GM19463 (cell line): ENCODE results near the gene AMER3.

Experiments used
- ATAC-seq: cut with Tn5 transposase; IDR thresholded peaks from one replicate; pipeline ENCODE4 v1.9.1; 2021; ENCODE audit warnings: mild to moderate bottlenecking, moderate library complexity; ENCODE audit not compliant: unreplicated experiment

Gene AMER3

GRCh38 chr2:130754811-130755210, 529 bp upstream of the AMER3 start:
- no peak for ATAC-seq

- no peak for ATAC-seq
Measured at GRCh38 chr2:130756053-130756873, 923 bp downstream of the AMER3 start.

- ATAC-seq: no peak
Measured at GRCh38 chr2:130756874-130757668, 1.7 kb downstream of the AMER3 start.

GRCh38 chr2:130759906-130760753, 4.8 kb downstream of the AMER3 start:
- no peak for ATAC-seq

- ATAC-seq: no peak
Measured at GRCh38 chr2:130760754-130761751, 5.7 kb downstream of the AMER3 start.

GRCh38 chr2:130762031-130762909, 6.9 kb downstream of the AMER3 start:
- no peak for ATAC-seq

- no peak for ATAC-seq
Measured at GRCh38 chr2:130762910-130763385, 7.6 kb downstream of the AMER3 start.

GRCh38 chr2:130763405-130763804, 8.1 kb downstream of the AMER3 start:
- no peak for ATAC-seq

GRCh38 chr2:130764035-130764820, 8.9 kb downstream of the AMER3 start:
- ATAC-seq: no peak

- ATAC-seq: no peak
Measured at GRCh38 chr2:130764821-130765115, 9.4 kb downstream of the AMER3 start.

GRCh38 chr2:130765464-130765863, 10.1 kb downstream of the AMER3 start:
- no peak for ATAC-seq

GRCh38 chr2:130766037-130766436, 10.7 kb downstream of the AMER3 start:
- no peak for ATAC-seq

- ATAC-seq: no peak
Measured at GRCh38 chr2:130766711-130767407, 11.5 kb downstream of the AMER3 start.

- no peak for ATAC-seq
Measured at GRCh38 chr2:130767408-130767775, 12.1 kb downstream of the AMER3 start.

- no peak for ATAC-seq
Measured at GRCh38 chr2:130768191-130768855, 13.0 kb downstream of the AMER3 start.

- no peak for ATAC-seq
Measured at GRCh38 chr2:130769343-130769907, 14.1 kb downstream of the AMER3 start.

- no peak for ATAC-seq
Measured at GRCh38 chr2:130776550-130776949, 21.2 kb downstream of the AMER3 start.
